Head of caudate nucleus (tissue), 42 donors: ENCODE results near the gene BCL3.
A peak's percentile ranks its signal among the peaks of the same experiment; 100 is the strongest.
"Not testable (repeated sequence)": the region's sequence is repeated elsewhere in the genome, so short reads cannot be mapped to it uniquely, and the experiment has no call there.

ENCODE experiments used
- DNase-seq, 42 donors: peaks; one replicate each; pipeline versions ENCODE4 v3.0.0 to v3.0.0-alpha.2; 2020 to 2021; ENCODE audit warnings: mixed read lengths in 7 of 42
- intact Hi-C: fragments of 100-400 bp; cut with DNase I; formaldehyde crosslinking; loops from one replicate; pipeline ENCODE4 v1.15.0; 2022

Gene BCL3

GRCh38 chr19:44753626-44753931 is 5.1 kb downstream of the BCL3 start:
- intact Hi-C loops: no loop called here
- no peak for DNase-seq

- peak in 33 of 42 donors; percentile 14 to 72 (median 43) for DNase-seq
- intact Hi-C loops: no loop called here
Measured at GRCh38 chr19:44753932-44754749, 5.6 kb downstream of the BCL3 start.

GRCh38 chr19:44754750-44755080 is 6.2 kb downstream of the BCL3 start:
- intact Hi-C loops: no loop called here
- DNase-seq: no peak

- intact Hi-C loops: no loop called here
- no peak for DNase-seq
Measured at GRCh38 chr19:44755219-44755618, 6.7 kb downstream of the BCL3 start.

- intact Hi-C loops: no loop called here
- DNase-seq: no peak
Measured at GRCh38 chr19:44756089-44756562, 7.6 kb downstream of the BCL3 start.

GRCh38 chr19:44757057-44757734 is 8.7 kb downstream of the BCL3 start:
- DNase-seq: peak in 2 of 42 donors; percentile 18 to 50
- intact Hi-C loops: no loop called here

- DNase-seq: peak in 25 of 42 donors; percentile 13 to 54 (median 33)
- intact Hi-C loops: no loop called here
Measured at GRCh38 chr19:44757735-44758505, 9.4 kb downstream of the BCL3 start.

GRCh38 chr19:44758596-44758995 is 10.1 kb downstream of the BCL3 start:
- no peak for DNase-seq
- intact Hi-C loops: no loop called here

GRCh38 chr19:44759083-44759804 is 10.7 kb downstream of the BCL3 start:
- DNase-seq: no peak
- intact Hi-C loops: no loop called here

- intact Hi-C loops: no loop called here
- no peak for DNase-seq
Measured at GRCh38 chr19:44762038-44762437, 13.5 kb downstream of the BCL3 start.

- no peak for DNase-seq
- intact Hi-C loops: no loop called here
Measured at GRCh38 chr19:44765033-44765948, 16.8 kb downstream of the BCL3 start.

- no peak for DNase-seq
- intact Hi-C loops: no loop called here
Measured at GRCh38 chr19:44765949-44766335, 17.4 kb downstream of the BCL3 start.

GRCh38 chr19:44767295-44768180 is 19.0 kb downstream of the BCL3 start:
- DNase-seq: no peak
- intact Hi-C loops: no loop called here

- intact Hi-C loops: loop anchor here (2.0 kb wide), 1 partner anchor 46 kb away; no protein-coding TSS in a partner anchor
- peak; percentile 64 to 90 (median 79) for DNase-seq
Measured at GRCh38 chr19:44770550-44771257, 22.2 kb downstream of the BCL3 start.

GRCh38 chr19:44772144-44772543 is 23.6 kb downstream of the BCL3 start:
- DNase-seq, intact Hi-C loops: not testable (repeated sequence)

- intact Hi-C loops: no loop called here
Measured at GRCh38 chr19:44772959-44773358, 24.5 kb downstream of the BCL3 start.

More at GRCh38 chr19:44772959-44773358, 24.5 kb downstream of the BCL3 start:
- DNase-seq: no peak
